Psoas muscle (tissue), 8 donors: ENCODE data around the gene JAML. TPM values are rescaled to one million over a fixed set of nuclear protein-coding genes. Genes with fewer than 3 reads are reported as not detected.

ENCODE experiments used
- ATAC-seq, 4 donors: fragments of 200-7000 bp; cut with Tn5 transposase; one replicate each; pipeline ENCODE4 v1.9.1; 2020; ENCODE audit warnings: moderate library complexity in 3 of 4, mild to moderate bottlenecking in 2 of 4
- DNase-seq, 2 donors: peaks; one replicate each; pipeline ENCODE4 v3.0.0-alpha.2; 2020
- H3K27ac ChIP-seq: fragments of 200-600 bp; one replicate; pipeline ENCODE4 v1.8.0; 2022
- H3K27me3 ChIP-seq, 3 donors: fragments of 200-600 bp in 1 of 3; one replicate each; pipeline versions ENCODE4 v1.6.1 to v1.8.0; 2013 to 2022; ENCODE audit warnings: low read length in 2 of 3, mild to moderate bottlenecking in 2 of 3, moderate library complexity in 1 of 3; ENCODE audit not compliant: insufficient read depth in 3 of 3
- H3K36me3 ChIP-seq, 2 donors: fragments of 200-600 bp in 1 of 2; one replicate each; pipeline versions ENCODE4 v1.6.1 to v1.8.0; 2013 to 2022; ENCODE audit warnings: low read depth in 1 of 2, mild to moderate bottlenecking in 1 of 2, moderate library complexity in 1 of 2; ENCODE audit not compliant: insufficient read depth in 1 of 2
- H3K4me1 ChIP-seq: fragments of 200-600 bp; one replicate; pipeline ENCODE4 v1.8.0; 2022
- H3K4me3 ChIP-seq: fragments of 200-600 bp; one replicate; pipeline ENCODE4 v1.8.0; 2022; ENCODE audit warnings: mild to moderate bottlenecking
- H3K9me3 ChIP-seq: fragments of 200-600 bp; one replicate; pipeline ENCODE4 v1.8.0; 2022
- CTCF ChIP-seq: fragments of 200-600 bp; IDR thresholded peaks from one replicate; pipeline ENCODE4 v1.8.0; 2022; ENCODE audit warnings: antibody characterized with exemption
- WGBS, 3 donors: extraction: QIAGEN DNeasy Blood & Tissue Kit; methylation state at CpG; one replicate each; pipeline versions ENCODE4 v1.1.6 to v1.1.7; 2013; 5-methylcytosine and 5-hydroxymethylcytosine counted together
- intact Hi-C, 2 donors: fragments of 100-400 bp; cut with DNase I; formaldehyde crosslinking; loops; one replicate each; pipeline versions ENCODE4 v1.11.0 to v1.14.2; 2022
- polyA plus RNA-seq, 3 donors: library from polyadenylated mRNA; stranded (reverse); fragments of 200-250 nt; gene quantifications; one replicate each; pipeline ENCODE4 v1.2.3, GENCODE V29; 2013
- total RNA-seq, 4 donors: library from RNA; stranded (reverse); fragmentation: NEBNext Ultra II Directional in 2 of 4; extraction: Animal tissue kit (Norgen Biotek cat#: 25700) in 2 of 4; gene quantifications; one replicate each; pipeline versions ENCODE4 v1.2.1 to v1.2.4, GENCODE V29; 2021 to 2023
- donor health status: healthy with polysubstance abuse.
- donor health status: DM: no; HTN: no; CAD: no; lungs with moderate emphysema.
- donor health status: Bipolar disorder and iron deficiency.
- donor health status: healthy.
- donor health status: DM: yes; HTN: yes; CAD: no.
- donor health status: DM: no; HTN: no; CAD: no.
- donor health status: DM: no; HTN: no; CAD: no.
- donor health status: DM: yes; HTN: yes; CAD: no.

The JAML gene
- total and polyA plus RNA-seq, 7 donors: 0.21 to 1.8 (median 0.48) TPM

GRCh38 chr11:118171269-118172062, 53.3 kb downstream of the JAML start:
- Histone ChIP-seq H3K27me3 (no peaks in the 10 kb centered on the region), H3K9me3 (no peaks in the 10 kb centered on the region), H3K4me1 (peaks cover 12% of the 10 kb centered on the region), H3K36me3 (no peaks in the 10 kb centered on the region), H3K4me3 (peak overlapping the region; percentile 33), H3K27ac (no peak overlapping the region)
- DNase-seq (peak; percentile 65 to 83), ATAC-seq (peak; percentile 56 to 81 (median 72))
- WGBS, 3 donors: 5 to 8% (median 6%) methylated on average over 29 of the region's 29 CpGs
- intact Hi-C loops: loop anchor here (1.0 kb wide), 2 partner anchors 25 to 26 kb away; no protein-coding TSS in a partner anchor
- peak; percentile 91 for TF ChIP-seq CTCF

DNA sequence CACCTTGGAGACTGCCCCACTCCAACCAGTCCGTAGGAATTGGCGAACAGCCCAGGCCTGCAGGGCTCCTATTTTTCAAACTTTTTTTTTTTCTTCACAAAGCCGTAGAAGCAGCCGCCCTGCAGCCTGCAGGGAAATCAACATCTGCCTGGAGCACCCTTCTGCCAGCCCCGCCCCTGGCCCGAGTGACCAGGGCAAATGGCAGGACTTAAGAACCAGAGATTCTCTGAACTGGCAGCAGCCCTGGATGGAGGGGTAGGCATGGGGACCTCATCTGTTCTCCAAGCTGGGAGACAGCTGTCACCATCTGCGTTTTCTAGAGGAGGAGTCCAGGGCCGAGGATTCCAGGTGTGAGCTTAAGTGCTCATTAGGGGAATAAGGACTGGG, 53.9 kb downstream of the JAML start:
- H3K4me1 ChIP-seq: peaks cover 12% of the 10 kb centered on the region
- TF ChIP-seq CTCF: no peak
- no peaks in the 10 kb centered on the region for H3K36me3 ChIP-seq
- no peaks in the 10 kb centered on the region for H3K27me3 ChIP-seq
- intact Hi-C loops: loop anchor here (1.0 kb wide), 2 partner anchors 25 to 26 kb away; no protein-coding TSS in a partner anchor
- DNase-seq (no peak), ATAC-seq (no peak)
- no peak overlapping the region for H3K27ac ChIP-seq
- H3K4me3 ChIP-seq: no peak overlapping the region
- H3K9me3 ChIP-seq: no peaks in the 10 kb centered on the region
- WGBS, 3 donors: 38 to 50% (median 39%) methylated on average over 8 of the region's 8 CpGs

- Histone ChIP-seq H3K36me3 (no peaks in the 10 kb centered on the region), H3K9me3 (no peaks in the 10 kb centered on the region), H3K4me1 (peaks cover 7% of the 10 kb centered on the region), H3K4me3 (no peak overlapping the region), H3K27ac (no peak overlapping the region), H3K27me3 (no peaks in the 10 kb centered on the region)
- DNase-seq: no peak
- whole genome bisulfite sequencing, 3 donors: 78 to 84% (median 81%) methylated on average over 9 of the region's 9 CpGs
- no peak for ATAC-seq
- intact Hi-C loops: no loop called here
- no peak for TF ChIP-seq CTCF
These were observed 54.6 kb downstream of the JAML start for GRCh38 chr11:118170231-118170630.

- Histone ChIP-seq H3K4me1 (no peaks in the 10 kb centered on the region), H3K4me3 (no peak overlapping the region), H3K27ac (no peak overlapping the region), H3K27me3 (no peaks in the 10 kb centered on the region), H3K36me3 (no peaks in the 10 kb centered on the region), H3K9me3 (no peaks in the 10 kb centered on the region)
- intact Hi-C loops: no loop called here
- TF ChIP-seq CTCF: no peak
- 72 to 78% (median 74%) methylated on average over 7 of the region's 7 CpGs for WGBS, 3 donors
- no peak for DNase-seq
- ATAC-seq: no peak
These were observed 55.3 kb downstream of the JAML start for GRCh38 chr11:118169300-118170140.
